Breast epithelium (tissue), 3 donors: ENCODE results near the gene ALDH7A1.

Source experiments
- CTCF ChIP-seq, 3 donors: fragments of 450-650 bp; IDR thresholded peaks; one replicate each; pipeline ENCODE4 v1.5.1; 2016 to 2017; ENCODE audit warnings: antibody characterized with exemption in 3 of 3, mild to moderate bottlenecking in 3 of 3, moderate library complexity in 3 of 3
- POLR2A ChIP-seq: fragments of 450-650 bp; IDR thresholded peaks from one replicate; pipeline ENCODE4 v1.6.1; 2016; ENCODE audit warnings: antibody characterized with exemption, mild to moderate bottlenecking, moderate library complexity
- POLR2AphosphoS5 ChIP-seq, 3 donors: sonication (generic); formaldehyde crosslinking; IDR thresholded peaks; one replicate each; pipeline ENCODE4 v1.6.1; 2017; ENCODE audit warnings: antibody characterized with exemption in 3 of 3

- TF ChIP-seq CTCF (IDR thresholded peaks at IDR 0.05), result no peak
- no peak for TF ChIP-seq POLR2AphosphoS5 (IDR thresholded peaks at IDR 0.05)
- no peak for TF ChIP-seq POLR2A
Measured at GRCh38 chr5:126575644-126576043, 19.4 kb downstream of the ALDH7A1 start.
